HG02623 (cell line): ENCODE results near the gene SAMHD1.
"Not testable (repeated sequence)": the region's sequence is repeated elsewhere in the genome, so short reads cannot be mapped to it uniquely, and the experiment has no call there.

ENCODE experiments used
- ATAC-seq: cut with Tn5 transposase; IDR thresholded peaks from one replicate; pipeline ENCODE4 v1.9.1; 2021; ENCODE audit warnings: moderate library complexity; ENCODE audit not compliant: unreplicated experiment

Gene SAMHD1

GRCh38 chr20:36951198-36951978 lies at the start of gene SAMHD1:
Gene SAMHD1, minus strand, starts transcription at chr20:36951708. Its CDS starts 65 bp downstream, at chr20:36951643.
- ATAC-seq = peak; percentile 90

- not testable (repeated sequence) for ATAC-seq
Measured at GRCh38 chr20:37000171-37000570, 48.7 kb upstream of the SAMHD1 start.

- ATAC-seq = no peak
Measured at GRCh38 chr20:36998652-36999051, 47.1 kb upstream of the SAMHD1 start.

- no peak for ATAC-seq
Measured at GRCh38 chr20:36997121-36997520, 45.6 kb upstream of the SAMHD1 start.

- ATAC-seq = not testable (repeated sequence)
Measured at GRCh38 chr20:36994221-36994620, 42.7 kb upstream of the SAMHD1 start.

- ATAC-seq = no peak
Measured at GRCh38 chr20:36992802-36993334, 41.4 kb upstream of the SAMHD1 start.

GRCh38 chr20:36991703-36992102 lies 40.2 kb upstream of the SAMHD1 start:
- no peak for ATAC-seq

- no peak for ATAC-seq
Measured at GRCh38 chr20:36989797-36990196, 38.3 kb upstream of the SAMHD1 start.

- ATAC-seq = no peak
Measured at GRCh38 chr20:36988494-36988966, 37.0 kb upstream of the SAMHD1 start.

GRCh38 chr20:36984257-36984638 lies 32.7 kb upstream of the SAMHD1 start:
- ATAC-seq = no peak

- ATAC-seq = no peak
Measured at GRCh38 chr20:36975099-36975818, 23.8 kb upstream of the SAMHD1 start.

GRCh38 chr20:36974660-36975059 lies 23.2 kb upstream of the SAMHD1 start:
- no peak for ATAC-seq

- no peak for ATAC-seq
Measured at GRCh38 chr20:36971103-36971502, 19.6 kb upstream of the SAMHD1 start.

GRCh38 chr20:36969478-36970186 lies 18.1 kb upstream of the SAMHD1 start:
- no peak for ATAC-seq

GRCh38 chr20:36969051-36969450 lies 17.5 kb upstream of the SAMHD1 start:
- ATAC-seq = no peak

- ATAC-seq = no peak
Measured at GRCh38 chr20:36967636-36968035, 16.1 kb upstream of the SAMHD1 start.

- not testable (repeated sequence) for ATAC-seq
Measured at GRCh38 chr20:36966965-36967364, 15.5 kb upstream of the SAMHD1 start.

- not testable (repeated sequence) for ATAC-seq
Measured at GRCh38 chr20:36962354-36962941, 10.9 kb upstream of the SAMHD1 start.

GRCh38 chr20:36959242-36959641 lies 7.7 kb upstream of the SAMHD1 start:
- no peak for ATAC-seq

GRCh38 chr20:36957875-36958667 lies 6.6 kb upstream of the SAMHD1 start:
- no peak for ATAC-seq
